Left lung (tissue), 10 donors: ENCODE data around the gene DNAJB2. TPM values are rescaled to one million over a fixed set of nuclear protein-coding genes. Genes with fewer than 3 reads are reported as not detected.

ENCODE experiments used
- ATAC-seq: fragments of 200-7000 bp; cut with Tn5 transposase; one replicate; pipeline ENCODE4 v1.9.1; 2020; ENCODE audit warnings: moderate library complexity
- DNase-seq, 4 donors: peaks; one replicate each; pipeline ENCODE4 v3.0.0-alpha.2; 2013 to 2020
- H3K27ac ChIP-seq, 2 donors: fragments of 200-600 bp; sonication (generic) in 1 of 2; one replicate each; pipeline versions ENCODE4 v1.5.0 to v1.8.0; 2020 to 2021
- H3K27me3 ChIP-seq, 2 donors: fragments of 200-600 bp; sonication (generic) in 1 of 2; one replicate each; pipeline versions ENCODE4 v1.5.0 to v1.8.0; 2020 to 2021
- H3K36me3 ChIP-seq, 2 donors: fragments of 200-600 bp; sonication (generic) in 1 of 2; one replicate each; pipeline versions ENCODE4 v1.5.0 to v1.8.0; 2020 to 2021
- H3K4me1 ChIP-seq, 2 donors: fragments of 200-600 bp; one replicate each; pipeline ENCODE4 v1.8.0; 2021
- H3K4me3 ChIP-seq, 2 donors: fragments of 200-600 bp; sonication (generic) in 1 of 2; one replicate each; pipeline versions ENCODE4 v1.5.0 to v1.8.0; 2020 to 2021; ENCODE audit warnings: mild to moderate bottlenecking in 1 of 2
- H3K9me3 ChIP-seq, 2 donors: fragments of 200-600 bp; sonication (generic) in 1 of 2; one replicate each; pipeline versions ENCODE4 v1.5.0 to v1.8.0; 2020 to 2021
- intact Hi-C, 2 donors: fragments of 100-400 bp; cut with DNase I; formaldehyde crosslinking; loops; one replicate each; pipeline versions ENCODE4 v1.11.2 to v1.14.2; 2022
- polyA plus RNA-seq, 6 donors: library from polyadenylated mRNA; unstranded; fragments of 120-200 nt; gene quantifications; one replicate each; pipeline ENCODE4 v1.2.1, GENCODE V29; 2013; ENCODE audit not compliant: insufficient read length in 6 of 6
- total RNA-seq, 2 donors: library from RNA; stranded (reverse); fragmentation: NEBNext Ultra II Directional; extraction: Animal tissue kit (Norgen Biotek cat#: 25700); gene quantifications; one replicate each; pipeline ENCODE4 v1.2.1, GENCODE V29; 2021
- TF ChIP-seq, protein P1 (sequence below), 2 donors: fragments of 200-600 bp; sonication (generic) in 1 of 2; IDR thresholded peaks; one replicate each; pipeline versions ENCODE4 v1.5.0 to v1.8.0; 2021; ENCODE audit warnings: antibody characterized with exemption in 2 of 2
- donor health status: DM: no; HTN: yes; CAD: no.
- donor health status: DM: no; HTN: no; CAD: no.

DNAJB2 gene
- total and polyA plus RNA-seq, 8 donors: 54.2 to 97.4 (median 63.7) TPM

- H3K9me3 ChIP-seq: no peaks in the 10 kb centered on the region
- H3K4me1 ChIP-seq: peaks cover 0 to 18% of the 10 kb centered on the region in 2 donors
- H3K36me3 ChIP-seq: no peaks in the 10 kb centered on the region
- TF ChIP-seq, protein P1, sequence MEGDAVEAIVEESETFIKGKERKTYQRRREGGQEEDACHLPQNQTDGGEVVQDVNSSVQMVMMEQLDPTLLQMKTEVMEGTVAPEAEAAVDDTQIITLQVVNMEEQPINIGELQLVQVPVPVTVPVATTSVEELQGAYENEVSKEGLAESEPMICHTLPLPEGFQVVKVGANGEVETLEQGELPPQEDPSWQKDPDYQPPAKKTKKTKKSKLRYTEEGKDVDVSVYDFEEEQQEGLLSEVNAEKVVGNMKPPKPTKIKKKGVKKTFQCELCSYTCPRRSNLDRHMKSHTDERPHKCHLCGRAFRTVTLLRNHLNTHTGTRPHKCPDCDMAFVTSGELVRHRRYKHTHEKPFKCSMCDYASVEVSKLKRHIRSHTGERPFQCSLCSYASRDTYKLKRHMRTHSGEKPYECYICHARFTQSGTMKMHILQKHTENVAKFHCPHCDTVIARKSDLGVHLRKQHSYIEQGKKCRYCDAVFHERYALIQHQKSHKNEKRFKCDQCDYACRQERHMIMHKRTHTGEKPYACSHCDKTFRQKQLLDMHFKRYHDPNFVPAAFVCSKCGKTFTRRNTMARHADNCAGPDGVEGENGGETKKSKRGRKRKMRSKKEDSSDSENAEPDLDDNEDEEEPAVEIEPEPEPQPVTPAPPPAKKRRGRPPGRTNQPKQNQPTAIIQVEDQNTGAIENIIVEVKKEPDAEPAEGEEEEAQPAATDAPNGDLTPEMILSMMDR (IDR thresholded peaks at IDR 0.05): peak; percentile 99
- peak overlapping the region; percentile 48 to 55 for H3K4me3 ChIP-seq
- intact Hi-C loops: loop anchor here (5.0 to 10.0 kb wide), 2 partner anchors 122 to 130 kb away; partner anchors contain the start of genes NHEJ1 (in 1 of the 2) and SLC23A3 (in 1 of the 2)
- ATAC-seq (peak; percentile 98), DNase-seq (peak; percentile 80 to 99 (median 90))
- H3K27ac ChIP-seq: peak overlapping the region in 1 of 2 donors; percentile 37
- peaks cover 0 to 25% of the 10 kb centered on the region in 2 donors for H3K27me3 ChIP-seq
Measured at GRCh38 chr2:219294356-219295351, 15.5 kb downstream of the DNAJB2 start.

DNA sequence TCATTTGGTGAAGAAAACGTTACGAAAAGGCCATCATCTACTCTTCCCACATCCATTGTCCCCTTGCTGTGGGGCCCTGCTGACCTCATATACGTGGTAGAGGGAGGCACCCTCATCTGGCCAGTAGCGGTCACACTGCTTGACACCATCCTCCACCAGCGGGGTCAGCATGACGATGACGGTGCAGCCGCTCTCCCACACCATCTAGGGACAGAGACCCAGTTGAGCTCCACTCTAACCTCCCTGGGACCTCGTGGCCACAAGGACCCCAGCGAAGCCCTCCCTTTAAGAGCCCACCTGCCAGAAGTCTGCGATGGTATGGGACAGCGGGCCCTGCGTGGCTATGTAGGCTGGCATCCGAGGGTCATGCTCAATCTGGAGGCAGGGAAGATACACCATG lies 17.0 kb downstream of the DNAJB2 start:
- Histone ChIP-seq H3K27ac (no peak overlapping the region), H3K36me3 (no peaks in the 10 kb centered on the region), H3K27me3 (peaks cover 0 to 40% of the 10 kb centered on the region in 2 donors), H3K4me3 (no peak overlapping the region), H3K4me1 (peaks cover 0 to 18% of the 10 kb centered on the region in 2 donors), H3K9me3 (no peaks in the 10 kb centered on the region)
- TF ChIP-seq, protein P1 (IDR thresholded peaks at IDR 0.05): no peak
- intact Hi-C loops: loop anchor here (5.0 to 10.0 kb wide), 2 partner anchors 124 to 131 kb away; partner anchors contain the start of genes NHEJ1 (in 1 of the 2) and SLC23A3 (in 1 of the 2)
- ATAC-seq: no peak
- no peak for DNase-seq

- intact Hi-C loops: loop anchor here (5.0 to 10.0 kb wide), 2 partner anchors 125 to 132 kb away; partner anchors contain the start of genes NHEJ1 (in 1 of the 2) and SLC23A3 (in 1 of the 2)
- TF ChIP-seq, protein P1 (IDR thresholded peaks at IDR 0.05): no peak
- peaks cover 0 to 18% of the 10 kb centered on the region in 2 donors for H3K4me1 ChIP-seq
- H3K27ac ChIP-seq: no peak overlapping the region
- ATAC-seq (no peak), DNase-seq (peak in 1 of 4 donors; percentile 26)
- H3K36me3 ChIP-seq: no peaks in the 10 kb centered on the region
- peaks cover 0 to 47% of the 10 kb centered on the region in 2 donors for H3K27me3 ChIP-seq
- no peak overlapping the region for H3K4me3 ChIP-seq
- H3K9me3 ChIP-seq: no peaks in the 10 kb centered on the region
Measured at GRCh38 chr2:219296631-219297391, 17.6 kb downstream of the DNAJB2 start.

- H3K4me3 ChIP-seq: no peak overlapping the region
- no peaks in the 10 kb centered on the region for H3K9me3 ChIP-seq
- peaks cover 0 to 58% of the 10 kb centered on the region in 2 donors for H3K27me3 ChIP-seq
- intact Hi-C loops: loop anchor here (5.0 to 10.0 kb wide), 2 partner anchors 126 to 133 kb away; partner anchors contain the start of genes NHEJ1 (in 1 of the 2) and SLC23A3 (in 1 of the 2)
- no peak for ATAC-seq
- H3K36me3 ChIP-seq: no peaks in the 10 kb centered on the region
- TF ChIP-seq, protein P1 (IDR thresholded peaks at IDR 0.05): no peak
- DNase-seq: no peak
- H3K4me1 ChIP-seq: peaks cover 0 to 18% of the 10 kb centered on the region in 2 donors
- no peak overlapping the region for H3K27ac ChIP-seq
Measured at GRCh38 chr2:219297766-219298456, 18.7 kb downstream of the DNAJB2 start.
